Stimulated activated CD4-positive, alpha-beta T cell treated with anti-CD3 and anti-CD28 coated beads, Interleukin-15, amount 100 ng/mL, for 1 hour (primary cell): ENCODE results near the gene CDC42.
A peak's percentile ranks its signal among the peaks of the same experiment; 100 is the strongest.

Experiments used
- DNase-seq, 2 donors: peaks; one replicate each; pipeline ENCODE4 v3.0.0-alpha.2; 2020; ENCODE audit warnings: low read depth in 1 of 2, low spot score in 1 of 2

CDC42 gene

DNA sequence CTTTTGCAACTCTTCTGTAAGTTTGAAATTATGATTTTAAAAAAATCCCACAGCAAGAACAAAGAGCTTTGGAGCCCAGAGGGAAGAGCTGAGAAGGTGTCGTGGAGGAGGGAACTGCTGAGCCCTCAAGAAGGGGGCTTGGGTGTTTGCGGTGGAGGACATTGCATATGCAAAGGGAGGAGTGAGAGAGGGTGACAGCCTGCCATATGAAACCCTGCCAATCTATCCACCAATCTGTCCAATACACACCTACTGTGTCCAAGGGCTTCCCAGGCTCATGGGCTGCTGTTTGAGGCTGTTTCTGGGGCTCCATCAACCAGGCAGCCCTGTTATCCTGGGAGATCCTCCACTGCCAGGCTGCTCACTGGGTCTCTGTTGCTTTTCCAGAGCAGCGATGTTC lies 75.2 kb downstream of the CDC42 start:
- no peak for DNase-seq

GRCh38 chr1:22128392-22128791 lies 75.9 kb downstream of the CDC42 start:
- no peak for DNase-seq

- DNase-seq, result no peak
Measured at GRCh38 chr1:22129501-22130117, 77.1 kb downstream of the CDC42 start.

GRCh38 chr1:22131062-22131461 lies 78.6 kb downstream of the CDC42 start:
- DNase-seq, result no peak

DNA sequence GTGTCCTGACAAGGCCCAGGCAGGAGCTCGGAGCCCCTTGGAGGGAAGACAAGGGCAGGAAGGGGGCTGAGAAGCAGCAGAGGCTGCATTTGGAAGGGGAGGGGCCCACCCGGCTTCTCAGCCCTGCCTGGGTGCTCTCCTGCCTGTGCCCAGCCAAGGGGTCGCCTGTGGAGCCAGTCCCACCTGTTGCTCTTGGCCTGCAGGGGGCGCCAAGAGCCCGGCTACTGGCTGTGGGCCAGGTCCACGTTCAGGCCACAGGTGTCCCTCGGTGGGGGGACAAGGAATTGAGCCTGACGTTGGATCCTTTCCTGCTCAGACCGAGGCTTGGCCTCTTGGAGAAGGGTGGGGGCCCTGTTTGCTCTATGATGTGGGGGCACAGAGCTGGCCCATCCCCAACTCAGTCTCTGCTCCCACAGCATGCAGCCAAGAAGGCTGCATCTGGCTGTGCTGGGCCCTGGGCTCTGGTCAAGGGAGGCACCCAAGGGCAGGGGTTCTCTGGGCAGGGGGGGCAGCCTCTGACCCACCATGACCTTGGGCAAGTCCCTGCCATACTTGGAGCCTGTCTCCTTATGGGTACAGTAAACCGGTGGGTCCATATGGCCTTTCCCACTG lies 79.5 kb downstream of the CDC42 start:
- peak; percentile 11 to 36 for DNase-seq

GRCh38 chr1:22132517-22133235 lies 80.2 kb downstream of the CDC42 start:
- no peak for DNase-seq

DNA sequence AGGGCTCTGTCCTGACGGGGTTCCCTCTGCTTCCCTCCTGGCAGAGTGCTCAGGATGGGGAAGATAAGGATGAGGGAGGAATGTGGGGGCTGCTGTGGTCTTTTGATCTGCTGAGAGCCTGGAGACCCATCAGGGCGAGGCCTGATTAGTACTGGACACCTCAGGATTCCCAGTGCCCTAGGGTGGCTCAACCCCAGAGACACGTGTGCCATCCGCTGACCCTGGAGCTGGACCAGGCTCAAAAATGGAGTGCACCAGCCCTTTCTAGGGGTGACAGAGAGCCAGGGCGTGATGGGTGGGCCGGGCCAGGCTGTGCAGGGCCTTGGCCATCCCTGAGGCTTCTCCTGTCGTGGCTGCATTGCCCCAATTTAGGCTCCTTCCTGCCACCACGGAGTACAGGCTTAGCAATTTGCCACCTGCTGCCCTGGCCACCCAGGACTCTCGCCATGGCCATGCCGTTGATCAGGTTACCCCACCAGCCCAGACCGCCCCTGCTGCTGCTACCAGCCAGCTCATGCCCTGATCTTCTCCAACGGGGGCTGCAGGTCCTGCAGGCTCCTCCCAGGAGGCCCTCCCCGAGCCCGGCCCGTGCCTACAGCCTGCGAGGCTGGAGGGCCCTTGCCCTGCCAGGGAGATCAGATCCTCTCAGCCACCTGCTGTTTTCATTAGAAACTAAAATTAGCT lies 80.9 kb downstream of the CDC42 start:
- no peak for DNase-seq

GRCh38 chr1:22133931-22134324 lies 81.4 kb downstream of the CDC42 start:
- no peak for DNase-seq

GRCh38 chr1:22137004-22137720 lies 84.7 kb downstream of the CDC42 start:
- DNase-seq, result no peak

DNA sequence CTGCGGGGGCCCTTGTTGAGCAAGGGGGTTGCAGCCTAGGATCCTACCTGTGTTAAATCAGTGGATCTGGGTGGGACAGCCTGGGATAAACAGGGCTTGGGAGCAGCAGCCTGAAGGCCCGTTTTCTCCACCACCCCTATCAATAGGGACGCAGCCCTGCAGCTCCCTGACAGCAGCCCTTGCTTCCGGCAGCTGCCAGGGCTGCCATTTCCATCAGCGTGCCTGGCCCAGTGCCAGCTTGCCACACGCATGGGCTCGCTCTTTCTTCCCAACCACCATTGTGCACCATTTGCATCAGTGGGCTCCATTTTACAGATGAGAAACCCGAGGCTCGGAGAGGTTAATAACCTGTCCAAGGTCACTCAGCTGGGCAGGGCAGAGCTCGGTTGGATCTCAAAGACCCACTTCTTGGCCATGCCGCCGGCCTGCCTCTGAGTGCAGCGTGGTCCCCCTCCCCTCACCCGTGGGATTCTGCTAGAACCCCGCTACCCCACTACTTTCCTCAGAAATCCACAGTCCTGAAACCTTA lies 86.6 kb downstream of the CDC42 start:
- DNase-seq, result no peak

GRCh38 chr1:22139817-22140216 lies 87.3 kb downstream of the CDC42 start:
- no peak for DNase-seq
